Fibroblast of upper back skin (primary cell): Measurements from ENCODE around the gene CATSPERE.
A peak's percentile ranks its signal among the peaks of the same experiment; 100 is the strongest.
"Not testable (repeated sequence)": the region's sequence is repeated elsewhere in the genome, so short reads cannot be mapped to it uniquely, and the experiment has no call there.

ENCODE experiments used
- DNase-seq: peaks from one replicate; pipeline ENCODE4 v3.0.0-alpha.2; 2013

CATSPERE gene

DNA sequence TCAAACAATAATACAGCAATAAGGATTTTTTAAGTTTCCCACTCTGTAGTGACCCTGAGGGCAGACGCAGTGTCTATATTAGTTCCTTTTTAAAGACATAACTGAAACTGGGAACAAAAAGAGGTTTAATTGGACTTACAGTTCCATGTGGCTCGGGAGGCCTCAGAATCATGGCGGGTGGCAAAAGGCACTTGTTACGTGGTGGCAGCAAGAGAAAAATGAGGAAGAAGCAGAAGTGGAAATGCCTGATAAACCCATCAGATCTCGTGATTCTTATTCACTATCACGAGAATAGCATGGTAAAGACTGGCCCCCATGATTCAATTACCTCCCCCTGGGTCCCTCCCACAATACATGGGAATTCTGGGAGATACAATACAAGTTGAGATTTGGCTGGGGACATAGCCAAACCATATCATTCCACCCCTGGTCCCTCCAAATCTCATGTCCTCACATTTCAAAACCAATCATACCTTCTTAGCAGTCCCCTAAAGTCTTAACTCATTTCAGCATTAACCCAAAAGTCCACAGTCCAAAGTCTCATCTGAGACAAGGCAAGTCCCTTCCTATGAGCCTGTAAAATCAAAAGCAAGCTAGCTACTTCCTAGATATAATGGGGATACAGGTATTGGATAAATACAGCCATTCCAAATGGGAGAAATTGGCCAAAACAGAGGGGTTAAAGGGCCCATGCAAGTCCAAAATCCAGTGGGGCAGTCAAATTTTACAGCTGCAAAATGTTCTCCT is 205.8 kb downstream of the CATSPERE start:
- DNase-seq, result not testable (repeated sequence)

- DNase-seq, result no peak
Observed at GRCh38 chr1:244667797-244668196, 206.7 kb downstream of the CATSPERE start.

- DNase-seq, result peak; percentile 53
Observed at GRCh38 chr1:244672946-244673682, 212.0 kb downstream of the CATSPERE start.

DNA sequence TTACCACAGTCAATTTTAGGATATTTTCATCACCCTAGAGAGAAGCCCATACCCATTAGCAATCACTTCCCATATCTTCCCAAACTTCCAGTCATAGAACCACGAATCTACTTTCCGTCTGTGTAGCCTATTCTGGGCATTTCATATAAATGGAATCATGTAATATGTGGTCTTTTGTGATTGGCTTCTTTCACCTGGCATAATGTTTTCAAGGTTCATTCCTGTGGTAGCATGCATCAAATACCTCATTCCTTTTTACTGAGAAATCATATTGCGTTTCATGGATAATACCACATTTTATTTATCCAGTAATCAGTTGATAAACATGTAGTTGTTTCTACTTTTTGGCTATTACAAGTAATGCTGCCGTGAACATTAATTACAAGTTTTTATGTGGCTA is 213.4 kb downstream of the CATSPERE start:
- DNase-seq, result peak; percentile 63

DNA sequence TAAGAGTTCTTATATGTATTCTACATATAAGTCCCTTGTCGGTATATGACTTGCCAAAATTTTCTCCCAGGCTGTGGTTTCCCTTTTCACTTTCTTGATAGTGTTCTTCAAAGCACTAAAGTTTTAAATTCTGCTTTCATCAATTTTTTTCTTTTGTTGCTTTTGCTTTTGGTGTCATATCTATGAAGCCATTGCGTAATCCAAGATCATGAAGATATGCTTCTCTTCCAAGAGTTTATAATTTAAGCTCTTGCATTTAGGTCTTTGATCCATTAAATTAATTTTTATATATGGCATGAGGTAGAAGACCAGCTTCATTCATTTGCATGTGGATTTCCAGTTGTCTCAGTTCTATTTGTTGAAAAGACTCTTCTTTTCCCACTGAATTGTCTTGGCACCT is 214.1 kb downstream of the CATSPERE start:
- no peak for DNase-seq

DNA sequence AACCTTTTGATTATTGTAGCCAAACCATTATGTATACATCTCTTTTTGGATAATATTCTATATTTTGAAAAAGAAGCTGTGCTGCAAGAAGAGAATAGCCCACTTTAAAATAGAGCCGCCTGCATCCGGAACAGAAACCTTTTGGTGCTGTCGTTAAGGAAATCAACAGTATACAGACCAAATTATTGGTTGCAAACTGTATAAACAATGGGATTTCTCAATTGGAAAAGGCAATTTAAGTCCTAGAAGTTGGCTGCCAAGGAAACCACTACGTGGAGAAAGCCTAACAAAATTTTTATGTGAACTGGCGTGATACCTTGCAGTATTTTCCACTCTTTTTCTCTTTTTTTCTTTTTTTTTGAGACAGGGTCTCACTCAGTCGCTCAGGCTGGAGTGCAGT is 217.6 kb downstream of the CATSPERE start:
- DNase-seq, result no peak

DNA sequence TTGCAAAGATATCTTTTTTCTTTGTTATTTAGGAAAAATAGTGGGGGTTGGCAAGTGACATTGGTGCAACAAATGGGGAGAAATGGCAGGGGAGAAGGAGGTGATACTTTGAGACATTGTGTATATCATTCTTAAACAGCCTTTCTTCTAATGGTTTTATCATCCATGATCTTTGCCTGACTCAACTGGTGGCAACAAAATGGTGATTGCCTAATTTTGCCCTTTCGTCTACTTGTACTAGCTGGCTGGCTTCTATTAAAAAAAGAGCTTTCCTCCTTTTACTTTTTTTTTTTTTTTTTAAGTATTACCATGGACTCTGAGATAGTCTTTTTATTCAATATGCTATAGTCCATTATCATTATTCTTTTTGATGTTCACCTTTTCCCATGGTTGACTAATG is 219.6 kb downstream of the CATSPERE start:
- no peak for DNase-seq

DNA sequence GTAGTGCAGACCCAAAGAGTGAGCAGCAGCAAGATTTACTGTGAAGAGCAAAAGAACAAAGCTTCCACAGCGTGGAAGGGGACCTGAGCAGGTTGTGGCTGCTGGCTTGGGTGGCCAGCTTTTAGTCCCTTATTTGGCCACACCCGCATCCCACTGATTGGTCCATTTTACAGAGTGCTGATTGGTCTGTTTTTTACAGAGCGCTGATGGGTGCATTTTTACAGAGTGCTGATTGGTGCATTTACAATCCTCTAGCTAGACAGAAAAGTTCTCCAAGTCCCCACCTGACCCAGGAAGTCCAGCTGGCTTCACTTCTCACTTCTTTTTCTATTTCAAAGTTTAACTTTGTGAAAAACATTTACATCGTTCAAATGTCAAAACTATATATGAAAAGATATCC is 221.0 kb downstream of the CATSPERE start:
- DNase-seq, result not testable (repeated sequence)
